HG03354 (cell line): ENCODE measurements around the gene HSPA12B.

Source experiments
- ATAC-seq: cut with Tn5 transposase; IDR thresholded peaks from one replicate; pipeline ENCODE4 v1.9.1; 2021; ENCODE audit warnings: mild to moderate bottlenecking; ENCODE audit not compliant: unreplicated experiment, poor library complexity, severe bottlenecking

HSPA12B gene

DNA sequence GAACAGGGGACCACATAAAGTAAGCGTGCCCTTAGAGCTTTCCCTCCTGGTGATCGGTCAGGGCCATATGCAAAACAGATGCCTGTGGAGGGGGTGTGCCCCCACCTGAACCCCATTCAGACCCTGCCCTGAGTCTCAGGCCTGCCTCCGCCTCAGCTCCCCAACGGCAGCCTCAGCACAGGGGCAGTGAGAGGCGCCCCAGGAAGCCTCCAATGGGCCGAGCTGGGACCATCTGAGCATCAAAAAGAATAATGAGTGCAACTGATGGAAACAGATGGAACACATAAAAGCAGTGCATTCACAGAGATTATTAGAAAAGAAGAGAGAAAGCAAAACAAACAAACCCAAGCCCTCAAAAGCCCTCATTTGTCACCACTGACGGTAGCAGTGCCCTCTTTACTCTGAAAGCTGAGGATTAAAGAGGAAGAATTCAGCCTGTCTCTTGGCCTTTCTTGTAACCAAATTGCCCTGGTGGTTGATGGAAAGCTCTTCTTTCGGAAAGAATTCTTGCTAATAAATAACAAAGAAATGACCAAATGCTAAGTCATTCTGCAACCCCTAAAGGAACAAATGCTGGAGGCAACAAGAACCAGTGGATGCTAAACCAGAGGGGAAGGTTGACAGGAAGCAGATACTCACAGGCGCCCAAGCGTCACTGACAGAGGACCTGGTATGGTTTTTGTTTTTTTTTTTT is 28.3 kb downstream of the HSPA12B start:
- no peak for ATAC-seq

DNA sequence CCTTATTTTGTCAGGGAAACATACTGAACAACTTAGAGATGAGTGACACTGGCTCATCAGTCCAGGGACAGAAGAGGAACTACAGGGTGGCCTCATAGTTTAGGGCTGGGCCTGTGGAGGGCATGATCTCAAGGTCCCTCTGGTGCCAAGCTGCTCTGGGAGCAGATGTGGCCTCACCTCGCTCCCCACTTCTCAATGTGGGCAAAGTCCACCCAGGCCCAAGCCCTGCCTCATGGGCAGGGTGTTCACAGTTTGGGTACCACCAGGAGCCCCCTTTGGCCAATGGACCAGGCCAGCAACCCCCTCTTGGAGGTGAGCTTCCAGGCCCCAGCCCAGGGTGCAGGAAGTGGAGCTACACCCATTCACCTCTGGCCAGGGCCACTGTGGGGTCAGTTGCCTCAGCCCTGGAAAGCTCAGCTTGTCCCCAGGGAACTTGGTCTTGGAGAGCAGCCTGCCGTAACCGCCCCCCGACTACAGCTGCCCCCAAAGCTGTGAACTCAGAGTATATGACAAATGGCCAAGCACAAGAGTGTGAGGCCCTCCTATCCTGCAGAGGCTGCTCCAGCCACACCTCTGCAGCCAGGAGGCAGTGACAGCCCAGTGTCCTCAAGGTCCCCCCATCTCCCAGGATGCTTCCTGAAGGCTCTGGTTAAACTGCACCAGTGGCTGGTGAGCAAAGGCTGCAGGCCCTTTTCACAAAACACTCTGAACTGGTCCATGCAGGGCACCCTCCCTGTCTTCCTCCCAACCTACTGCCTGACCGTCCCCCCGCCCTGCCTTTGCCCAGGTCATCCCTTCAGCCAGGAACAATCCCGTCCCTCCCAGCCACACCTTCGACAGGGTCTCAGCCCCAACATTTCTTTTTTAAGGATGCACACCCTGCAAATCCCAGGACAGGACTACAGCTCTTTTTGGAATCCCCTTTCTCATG is 31.5 kb downstream of the HSPA12B start:
- no peak for ATAC-seq

DNA sequence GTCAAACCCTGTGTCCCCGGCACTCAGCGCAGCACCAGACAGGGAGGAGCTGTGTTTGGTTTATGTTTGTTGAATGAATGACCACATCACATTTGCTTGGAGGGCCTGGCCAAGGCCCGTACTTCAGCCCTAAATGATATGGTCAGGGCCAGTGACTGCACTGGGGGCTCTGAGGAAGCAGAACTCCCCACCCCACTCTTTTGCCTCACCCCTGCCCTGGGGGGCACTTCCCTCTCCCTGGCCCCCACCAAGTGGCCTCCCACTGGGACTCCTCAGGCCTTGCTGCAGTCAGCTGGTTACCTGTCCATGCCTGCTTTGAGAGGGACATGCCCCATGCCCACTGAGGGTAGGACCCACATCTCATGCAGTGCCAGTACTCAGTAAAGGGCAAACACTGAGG is 32.2 kb downstream of the HSPA12B start:
- no peak for ATAC-seq

DNA sequence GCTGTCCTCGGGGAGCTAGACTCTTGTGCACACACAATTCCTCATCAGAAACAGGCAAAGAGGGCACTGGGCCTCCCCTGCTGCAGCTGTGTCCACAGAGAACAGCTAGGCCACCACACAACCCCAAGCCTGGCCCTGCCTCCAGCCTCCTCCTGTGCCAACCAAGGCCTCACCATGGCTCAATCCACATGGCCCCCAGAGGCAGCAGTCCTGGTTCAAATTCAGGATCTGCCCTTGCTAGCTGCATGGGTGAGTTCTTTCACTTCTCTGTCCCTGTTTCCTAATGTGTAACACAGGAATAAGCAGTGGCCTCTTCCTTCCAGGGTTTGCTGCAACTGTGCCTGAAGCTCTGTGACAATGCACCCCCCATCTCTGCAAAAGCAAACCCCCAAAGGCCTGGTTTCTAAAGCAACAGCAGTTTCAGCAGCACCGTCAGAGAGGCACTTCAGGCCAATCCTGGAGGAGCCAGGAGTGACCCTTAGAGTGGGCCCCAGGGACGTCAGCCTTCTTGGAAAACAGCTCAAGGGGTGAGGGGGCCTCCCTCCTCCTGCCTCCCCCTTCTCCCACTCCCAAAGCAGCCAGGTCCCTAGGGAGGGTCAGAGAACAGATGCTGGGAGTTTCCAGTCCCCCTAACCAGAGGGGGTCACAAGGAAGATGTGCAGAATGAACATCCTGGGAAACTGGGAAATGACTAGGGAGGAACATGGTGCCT is 32.8 kb downstream of the HSPA12B start:
- no peak for ATAC-seq

DNA sequence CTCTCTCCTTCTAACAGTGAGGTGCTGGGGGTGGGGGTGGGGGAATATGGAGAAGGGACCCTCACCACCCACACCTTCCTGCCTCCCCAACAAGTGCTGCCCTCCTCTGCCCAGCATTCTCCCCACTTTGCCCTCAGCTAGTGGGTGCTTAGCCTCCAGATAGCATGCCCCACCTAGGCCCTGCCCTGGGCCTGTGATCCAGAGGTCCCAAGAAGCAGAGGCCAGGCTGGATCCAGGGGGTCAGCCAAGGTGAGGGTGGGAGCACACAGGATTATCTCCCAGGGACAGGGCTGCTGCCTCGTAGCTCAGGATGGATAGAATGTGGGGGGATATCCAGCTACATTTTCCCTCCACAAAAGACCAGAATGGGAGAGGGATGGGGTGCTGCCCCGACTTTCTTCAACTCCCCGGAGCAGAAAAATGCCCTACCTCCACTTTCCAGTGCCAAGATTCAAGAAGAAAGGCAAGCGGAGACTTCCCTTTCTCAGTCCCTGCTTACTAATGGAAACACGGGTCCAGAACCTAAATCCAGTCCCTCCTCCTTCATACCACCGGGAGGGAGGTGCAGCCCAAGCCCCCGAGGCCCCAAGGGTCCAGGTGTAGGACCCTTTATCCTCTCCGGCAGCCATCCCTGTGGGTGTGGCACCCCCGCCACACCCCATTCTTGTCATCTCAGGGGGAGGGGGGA is 34.1 kb downstream of the HSPA12B start:
- no peak for ATAC-seq

DNA sequence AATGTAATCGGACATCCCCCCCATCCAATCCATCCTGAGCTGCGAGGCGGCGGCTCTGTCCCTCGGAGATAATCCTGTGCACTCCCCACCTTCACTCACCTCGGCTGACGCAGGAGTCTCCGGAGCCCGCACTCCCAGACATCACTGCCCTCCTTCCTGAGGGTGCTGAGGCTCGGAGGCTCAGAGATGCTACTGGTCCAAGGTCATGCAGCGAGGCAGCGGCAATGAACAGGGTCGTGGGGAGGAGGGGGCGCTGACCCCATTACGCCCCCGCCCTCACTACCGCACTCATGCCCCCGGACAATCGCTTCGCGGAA is 34.6 kb downstream of the HSPA12B start:
- no peak for ATAC-seq

DNA sequence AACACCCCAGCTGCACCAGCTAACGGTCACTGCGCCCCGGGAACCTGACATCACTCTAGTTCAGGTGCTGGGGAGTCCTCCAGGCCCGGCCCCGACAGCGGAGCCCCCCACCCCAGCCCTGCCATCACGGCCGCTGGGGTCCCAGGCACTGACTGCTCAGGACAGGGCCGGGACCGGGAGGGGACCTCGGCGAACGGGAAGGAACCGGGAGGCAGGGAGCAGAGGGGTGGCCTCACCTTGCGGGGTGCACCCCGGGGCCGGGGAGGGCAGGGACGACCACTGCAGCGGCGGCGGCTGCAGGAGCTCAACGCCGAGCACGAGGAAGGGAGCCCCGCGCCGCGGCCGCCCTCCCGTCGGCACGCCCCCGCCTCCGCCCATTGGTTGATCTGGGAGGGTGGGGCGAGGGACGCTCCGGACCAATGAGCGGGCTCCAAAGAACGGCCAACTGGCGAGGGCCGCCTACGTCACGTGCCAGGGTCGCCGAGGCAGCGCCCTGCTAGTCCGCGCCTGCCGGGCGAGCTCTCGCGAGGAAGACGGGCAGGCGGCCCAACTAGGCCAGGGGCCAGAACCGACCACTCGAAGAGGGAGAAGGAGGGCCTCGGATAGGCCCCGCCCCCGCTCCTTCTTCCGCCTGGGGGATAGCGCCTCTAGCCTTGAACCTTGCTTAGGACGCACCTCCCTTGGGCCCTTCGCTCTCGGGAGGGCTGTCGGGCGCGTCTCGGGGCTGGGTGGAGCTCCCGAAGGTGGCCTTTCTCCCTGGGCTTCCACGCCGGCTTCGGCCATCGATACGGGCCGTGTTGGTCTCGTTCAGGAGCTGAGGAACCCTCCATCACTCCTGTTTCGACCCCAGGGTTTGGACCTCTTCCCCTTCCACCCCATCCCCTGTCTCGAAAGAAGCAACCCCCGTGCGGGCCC is 35.2 kb downstream of the HSPA12B start, which contains the start of gene ADISSP:
Gene ADISSP, minus strand, starts transcription at position 327 of the 915 bp plus-strand sequence. CDS start 7,653 bp downstream, outside the sequence.
- ATAC-seq = peak; percentile 92

DNA sequence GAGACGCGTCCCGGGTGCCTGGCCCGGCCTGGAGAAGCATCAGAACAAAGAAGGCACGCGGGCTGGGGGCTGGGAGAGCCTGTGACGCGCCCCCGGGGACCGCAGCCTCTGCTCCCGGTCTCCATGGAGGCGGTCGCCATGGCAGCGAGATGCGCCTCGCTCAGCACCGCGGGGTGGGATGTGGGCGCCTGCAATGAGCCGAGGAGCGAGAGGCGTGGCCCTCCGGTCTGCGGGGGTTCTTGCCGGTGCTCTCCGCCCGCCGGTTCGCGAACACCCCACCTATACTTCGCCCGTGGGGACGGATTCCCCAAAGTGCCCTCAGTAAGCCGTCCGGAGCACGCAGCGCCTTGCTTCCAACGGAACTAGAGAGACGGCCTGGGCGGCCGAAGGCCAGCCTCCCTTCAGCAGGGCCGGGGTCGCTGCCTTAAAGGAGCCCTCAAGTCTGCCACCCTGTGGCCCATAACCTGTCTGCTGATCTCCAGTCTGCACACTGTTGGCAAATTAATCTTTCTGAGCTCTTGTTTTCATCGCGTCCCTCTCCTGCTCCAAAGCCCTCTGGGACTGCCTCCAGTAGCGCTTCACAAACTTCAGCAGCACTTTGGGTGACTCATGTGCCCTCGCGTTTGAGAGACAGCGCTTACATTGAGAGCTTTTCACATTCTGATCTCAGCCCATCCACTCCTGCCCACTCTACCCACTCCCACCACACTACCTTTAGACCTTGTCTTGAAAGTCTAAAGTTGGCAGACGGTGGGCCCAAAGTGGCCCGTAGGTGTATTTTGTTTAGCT is 36.1 kb downstream of the HSPA12B start:
- ATAC-seq = peak; percentile 48

DNA sequence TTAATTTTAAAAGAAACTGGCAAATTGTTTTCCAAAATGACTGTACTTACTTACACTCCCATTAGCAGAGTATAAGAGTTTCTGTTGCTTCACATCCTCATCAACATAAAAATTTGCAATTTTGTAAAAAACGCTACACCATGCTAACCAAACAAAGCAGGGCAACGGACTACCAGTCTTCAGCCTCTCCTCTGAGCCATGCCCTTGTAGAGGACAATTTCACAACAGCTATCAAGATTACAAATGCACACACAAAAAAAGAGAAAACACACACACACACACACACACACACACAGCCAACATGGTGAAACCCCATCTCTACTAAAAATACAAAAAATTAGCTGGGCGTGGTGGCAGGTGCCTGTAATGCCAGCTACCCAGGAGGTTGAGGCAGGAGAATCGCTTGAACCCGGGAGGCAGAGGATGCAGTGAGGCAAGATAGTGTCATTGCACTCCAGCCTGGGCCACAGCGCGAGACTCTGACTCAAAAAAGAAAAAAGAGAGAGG is 39.1 kb downstream of the HSPA12B start:
- no peak for ATAC-seq

DNA sequence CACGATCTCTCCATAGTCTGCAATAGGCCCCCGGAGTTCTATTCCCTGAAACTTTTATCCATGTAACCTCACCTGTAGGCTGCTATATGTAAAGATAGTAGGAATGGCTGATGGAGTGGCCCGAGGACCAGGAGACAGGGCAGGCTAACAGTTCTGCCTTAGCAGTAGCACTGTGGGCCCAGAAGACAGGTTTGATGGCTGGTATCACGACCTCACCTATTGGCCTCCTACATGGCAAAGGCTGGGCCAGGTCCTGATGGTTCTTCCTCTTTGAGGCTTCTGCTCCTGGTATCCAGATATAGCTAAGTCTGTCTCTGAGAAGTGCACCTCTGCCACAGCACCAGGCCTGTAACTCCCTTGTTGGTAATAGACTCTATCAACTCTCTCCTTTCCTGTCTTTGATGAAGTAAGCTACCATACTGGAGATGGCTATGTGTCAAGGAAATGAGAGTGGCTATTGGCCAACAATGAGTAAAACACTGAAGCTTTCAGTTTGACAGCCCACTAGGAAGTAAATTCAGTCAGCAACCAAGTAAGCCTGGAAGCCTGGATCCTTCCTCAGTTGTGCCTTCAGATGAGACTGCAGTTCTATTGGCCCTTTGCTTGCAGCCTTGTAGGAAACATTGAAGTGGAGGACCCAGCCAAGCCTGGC is 43.1 kb downstream of the HSPA12B start:
- ATAC-seq = no peak

DNA sequence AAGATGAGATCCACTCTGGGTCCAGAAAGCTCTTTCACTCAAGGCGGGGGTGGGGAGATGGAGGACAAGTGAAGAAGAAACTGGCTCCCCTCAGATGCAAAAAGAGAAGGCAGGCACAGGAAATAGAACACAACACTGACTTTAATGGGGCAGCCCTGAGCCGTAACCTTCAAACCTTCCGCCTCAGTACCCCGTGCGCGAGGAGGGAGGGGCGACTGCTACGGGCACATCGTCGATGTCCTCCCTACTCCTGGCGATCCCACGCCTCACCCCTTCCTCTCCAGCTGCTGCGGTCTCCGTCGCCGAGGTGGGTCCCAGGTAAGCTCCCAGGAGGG is 44.9 kb downstream of the HSPA12B start:
- no peak for ATAC-seq

DNA sequence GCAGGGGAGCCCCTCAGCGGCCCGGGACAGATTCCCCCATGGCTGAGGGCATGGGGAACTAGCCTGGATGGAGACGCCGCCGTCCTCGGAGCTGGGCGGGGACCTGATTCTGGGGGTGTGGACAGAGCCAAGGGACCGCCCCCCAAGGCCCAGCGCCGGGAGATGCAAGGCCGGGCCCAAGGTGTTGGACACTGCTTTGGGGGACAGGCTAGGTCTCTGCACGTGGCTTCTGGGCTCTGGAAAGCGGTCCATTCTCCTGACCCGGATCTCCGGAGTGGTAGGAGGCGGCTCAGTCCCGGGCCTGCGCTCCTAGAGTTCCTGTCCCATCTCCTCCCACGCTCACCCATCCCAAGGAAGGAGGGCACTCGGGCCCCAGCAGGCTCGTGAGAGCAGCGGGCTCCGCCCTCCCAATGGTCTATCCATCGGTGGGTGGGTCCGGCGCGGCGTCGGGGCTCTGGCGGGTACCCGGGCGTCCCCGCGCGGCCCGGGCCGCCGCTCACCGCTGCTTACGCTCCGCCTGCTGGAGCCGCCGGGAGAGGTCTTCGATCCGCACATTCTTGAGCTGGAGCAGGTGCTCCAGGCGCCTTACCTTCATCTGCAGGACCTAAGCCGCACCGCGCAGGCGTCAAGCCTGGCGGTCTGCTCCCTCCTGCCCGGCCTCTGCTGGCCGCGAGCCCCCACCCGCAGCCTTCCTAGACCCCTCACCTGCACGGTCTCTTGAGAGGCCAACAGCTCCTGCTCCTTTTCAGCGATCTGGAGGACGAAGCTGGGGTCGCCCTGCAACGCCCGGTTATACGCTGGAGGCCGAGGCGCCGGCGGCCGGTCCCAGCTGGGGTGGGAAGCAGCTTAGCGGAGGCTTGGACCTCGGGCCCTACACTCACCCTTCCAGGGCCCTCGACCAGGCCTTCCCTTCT is 45.5 kb downstream of the HSPA12B start:
- ATAC-seq = no peak

DNA sequence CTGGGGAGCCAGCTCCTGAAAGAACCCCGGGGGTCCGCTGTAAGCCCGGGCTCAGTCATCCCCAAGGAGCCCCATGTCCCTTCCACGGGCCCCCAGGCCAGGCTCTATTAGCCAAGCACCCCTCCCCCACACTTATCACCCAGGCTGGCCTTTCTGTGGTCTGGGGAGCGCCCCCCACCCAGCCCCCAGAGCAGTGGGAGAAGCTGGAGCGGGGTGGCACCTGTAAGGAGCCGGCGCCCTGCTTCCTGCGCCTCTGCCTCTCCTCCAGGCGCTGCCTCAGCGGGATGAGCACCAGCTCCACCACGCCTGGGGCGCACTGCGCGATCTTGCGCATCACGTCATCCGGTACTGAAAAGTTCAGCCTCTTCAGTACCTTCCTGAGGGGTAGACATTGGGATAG is 46.5 kb downstream of the HSPA12B start:
- no peak for ATAC-seq

DNA sequence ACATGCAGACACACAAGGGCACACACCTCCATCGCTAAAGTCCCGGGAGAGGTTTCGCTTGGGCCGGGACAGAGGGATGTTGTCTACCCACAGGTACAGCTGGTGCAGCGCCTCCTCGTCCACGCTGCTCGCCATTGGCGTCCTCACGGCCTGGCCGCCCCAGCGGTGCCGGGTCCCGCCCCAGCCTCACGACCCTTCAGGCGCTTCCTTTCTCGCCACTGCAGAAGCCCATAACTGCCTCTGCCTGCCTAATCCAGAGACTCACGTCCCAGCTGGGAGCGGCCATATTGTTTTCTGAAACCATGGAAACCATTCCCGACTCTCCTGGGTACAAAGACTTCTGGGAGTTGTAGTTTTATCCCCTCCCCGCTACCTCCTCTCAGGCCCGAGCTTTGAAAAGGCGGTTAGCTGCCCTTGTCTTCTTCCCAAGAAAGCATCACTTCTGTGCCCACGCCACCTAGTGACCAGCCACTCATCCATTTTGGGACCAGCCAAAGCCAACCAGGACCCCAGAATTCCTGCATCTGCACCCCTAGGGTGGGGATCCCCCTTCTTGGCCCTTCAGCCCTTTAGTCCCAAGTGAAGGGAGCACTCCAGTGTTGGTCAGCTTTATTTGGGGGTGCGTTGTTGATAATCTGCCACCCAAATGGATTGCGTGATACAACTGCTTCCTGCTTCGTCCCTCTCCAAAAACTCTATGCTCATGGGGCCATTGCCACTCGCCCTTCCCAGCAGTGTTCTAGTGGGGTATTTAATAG is 48.8 kb downstream of the HSPA12B start, which contains the start of gene SPEF1:
Gene SPEF1, minus strand, starts transcription at position 296 of the 758 bp plus-strand sequence. Its CDS starts 161 bp downstream, at position 135.
- ATAC-seq = no peak

DNA sequence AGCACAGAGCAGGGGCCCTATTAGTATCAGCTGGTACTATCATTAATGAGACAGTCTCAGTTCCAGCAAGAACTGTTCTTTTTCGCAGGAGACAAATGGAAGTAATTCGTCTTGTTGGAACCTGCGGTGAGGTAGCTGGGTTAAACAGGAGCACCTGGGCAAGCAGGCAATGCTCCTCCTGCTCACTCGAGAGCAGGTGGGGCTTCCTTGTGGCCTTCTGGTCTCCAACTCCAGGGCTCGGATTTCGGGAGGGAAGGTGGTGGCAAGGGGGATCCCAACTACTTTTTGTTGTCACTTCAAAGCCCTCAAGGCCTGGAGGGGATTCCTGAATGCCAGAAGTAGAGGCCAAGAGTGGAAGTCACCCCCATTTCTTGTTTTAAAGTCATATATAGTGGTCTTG is 50.1 kb downstream of the HSPA12B start:
- ATAC-seq = no peak

DNA sequence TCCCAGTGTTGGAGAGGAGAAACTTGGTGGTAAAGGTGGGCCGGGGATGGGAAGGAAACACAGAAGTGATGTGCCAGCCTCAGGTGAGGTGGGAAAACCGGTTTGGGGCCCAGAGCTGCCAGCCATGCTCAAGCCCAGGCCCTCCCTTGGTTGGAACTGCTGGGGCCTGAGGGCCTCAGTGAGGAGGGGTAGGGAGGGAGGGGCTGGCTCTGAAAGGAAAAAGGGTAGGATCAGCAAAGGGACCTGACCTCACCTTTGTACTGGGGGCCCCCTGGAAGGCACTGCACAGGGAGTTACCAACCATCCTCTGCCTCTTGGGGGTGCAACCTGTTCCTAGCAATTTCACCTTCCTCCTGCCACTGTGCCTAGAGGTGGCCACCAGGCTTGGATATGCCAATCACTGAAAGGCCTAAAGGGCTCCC is 50.6 kb downstream of the HSPA12B start:
- ATAC-seq = no peak
